ENCODE results near the gene HS3ST3A1.

DNA sequence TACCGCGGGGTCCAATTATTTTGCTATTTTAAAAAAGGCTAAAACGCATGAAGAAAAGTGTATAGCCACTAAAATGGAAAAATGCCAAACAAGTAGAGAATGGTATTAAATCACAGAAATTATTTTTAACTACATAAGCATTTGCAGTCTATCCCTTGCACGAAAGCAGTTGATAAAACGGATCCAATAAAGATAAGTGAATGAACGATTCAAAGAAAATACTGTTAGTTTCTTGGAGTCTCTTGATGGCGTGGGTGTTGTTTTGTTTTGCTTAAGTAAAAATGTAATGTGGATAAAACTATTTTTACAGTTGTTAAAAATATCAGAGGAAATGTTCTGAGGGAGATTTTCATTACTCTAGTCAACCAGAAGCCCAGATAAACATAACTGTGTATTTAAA, 9.3 kb downstream of the HS3ST3A1 start:
- TF ChIP-seq POLR2A (IDR thresholded peaks at IDR 0.05) = no peak
- TF ChIP-seq, protein P1, sequence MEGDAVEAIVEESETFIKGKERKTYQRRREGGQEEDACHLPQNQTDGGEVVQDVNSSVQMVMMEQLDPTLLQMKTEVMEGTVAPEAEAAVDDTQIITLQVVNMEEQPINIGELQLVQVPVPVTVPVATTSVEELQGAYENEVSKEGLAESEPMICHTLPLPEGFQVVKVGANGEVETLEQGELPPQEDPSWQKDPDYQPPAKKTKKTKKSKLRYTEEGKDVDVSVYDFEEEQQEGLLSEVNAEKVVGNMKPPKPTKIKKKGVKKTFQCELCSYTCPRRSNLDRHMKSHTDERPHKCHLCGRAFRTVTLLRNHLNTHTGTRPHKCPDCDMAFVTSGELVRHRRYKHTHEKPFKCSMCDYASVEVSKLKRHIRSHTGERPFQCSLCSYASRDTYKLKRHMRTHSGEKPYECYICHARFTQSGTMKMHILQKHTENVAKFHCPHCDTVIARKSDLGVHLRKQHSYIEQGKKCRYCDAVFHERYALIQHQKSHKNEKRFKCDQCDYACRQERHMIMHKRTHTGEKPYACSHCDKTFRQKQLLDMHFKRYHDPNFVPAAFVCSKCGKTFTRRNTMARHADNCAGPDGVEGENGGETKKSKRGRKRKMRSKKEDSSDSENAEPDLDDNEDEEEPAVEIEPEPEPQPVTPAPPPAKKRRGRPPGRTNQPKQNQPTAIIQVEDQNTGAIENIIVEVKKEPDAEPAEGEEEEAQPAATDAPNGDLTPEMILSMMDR (IDR thresholded peaks at IDR 0.05) = no peak
